CD4-positive, alpha-beta T cell treated with Interferon gamma for 1 hour (primary cell): ENCODE measurements around the gene TRIP10.
"Not testable (repeated sequence)": the region's sequence is repeated elsewhere in the genome, so short reads cannot be mapped to it uniquely, and the experiment has no call there.

Experiments used
- DNase-seq: peaks from one replicate; pipeline ENCODE4 v3.0.0-alpha.2; 2020

The TRIP10 gene

GRCh38 chr19:6739390-6739882, at the start of gene TRIP10:
Gene TRIP10, plus strand, starts transcription at chr19:6739680. Its CDS starts 82 bp downstream, at chr19:6739762.
- peak; percentile 84 for DNase-seq

GRCh38 chr19:6690160-6690885, 49.2 kb upstream of the TRIP10 start:
- no peak for DNase-seq

- no peak for DNase-seq
Observed at GRCh38 chr19:6691342-6691741, 48.1 kb upstream of the TRIP10 start.

GRCh38 chr19:6692027-6692426, 47.5 kb upstream of the TRIP10 start:
- DNase-seq: no peak

GRCh38 chr19:6693056-6693471, 46.4 kb upstream of the TRIP10 start:
- DNase-seq: no peak

GRCh38 chr19:6693681-6694080, 45.8 kb upstream of the TRIP10 start:
- no peak for DNase-seq

- DNase-seq: no peak
Observed at GRCh38 chr19:6694147-6694815, 45.2 kb upstream of the TRIP10 start.

- DNase-seq: no peak
Observed at GRCh38 chr19:6696239-6696820, 43.1 kb upstream of the TRIP10 start.

- no peak for DNase-seq
Observed at GRCh38 chr19:6697291-6697690, 42.2 kb upstream of the TRIP10 start.

- DNase-seq: no peak
Observed at GRCh38 chr19:6699935-6700334, 39.5 kb upstream of the TRIP10 start.

- DNase-seq: no peak
Observed at GRCh38 chr19:6700586-6701316, 38.7 kb upstream of the TRIP10 start.

- DNase-seq: no peak
Observed at GRCh38 chr19:6705931-6706632, 33.4 kb upstream of the TRIP10 start.

- DNase-seq: no peak
Observed at GRCh38 chr19:6706633-6706958, 32.9 kb upstream of the TRIP10 start.

GRCh38 chr19:6707011-6707657, 32.3 kb upstream of the TRIP10 start:
- DNase-seq: no peak

GRCh38 chr19:6707658-6708018, 31.8 kb upstream of the TRIP10 start:
- no peak for DNase-seq

GRCh38 chr19:6708346-6708745, 31.1 kb upstream of the TRIP10 start:
- no peak for DNase-seq

- not testable (repeated sequence) for DNase-seq
Observed at GRCh38 chr19:6708913-6709312, 30.6 kb upstream of the TRIP10 start.

- DNase-seq: no peak
Observed at GRCh38 chr19:6709549-6709948, 29.9 kb upstream of the TRIP10 start.

GRCh38 chr19:6710273-6711077, 29.0 kb upstream of the TRIP10 start:
- no peak for DNase-seq

- DNase-seq: no peak
Observed at GRCh38 chr19:6711078-6711361, 28.5 kb upstream of the TRIP10 start.

- no peak for DNase-seq
Observed at GRCh38 chr19:6711605-6712004, 27.9 kb upstream of the TRIP10 start.

GRCh38 chr19:6712231-6712630, 27.2 kb upstream of the TRIP10 start:
- no peak for DNase-seq
